A549 (cell line): ENCODE data around the gene RHBDD3. TPM values are rescaled to one million over a fixed set of nuclear protein-coding genes. Genes with fewer than 3 reads are reported as not detected.

ENCODE experiments used
- ATAC-seq, 2 experiments: fragments of 200-7000 bp in 1 of 2; fragments of >200 bp in 1 of 2; cut with Nextera tagmentation in 1 of 2; cut with Tn5 transposase in 1 of 2; 3 replicates each; pipeline versions ENCODE4 v1.8.0 to v1.9.1; 2018 to 2020; ENCODE audit warnings: mild to moderate bottlenecking in 1 of 2, moderate library complexity in 1 of 2
- CTCF ChIA-PET: fragments of 300-600 bp; sonication (Branson Sonifier 250); formaldehyde crosslinking; extraction: SDS; loops from one replicate; lab custom pipeline; 2021; ENCODE audit warnings: antibody characterized with exemption, inconsistent platforms; lab: Yijun Ruan, JAX
- POLR2A ChIA-PET: fragments of 350-600 bp; formaldehyde crosslinking; extraction: SDS; loops from one replicate; lab custom pipeline; 2021; ENCODE audit warnings: antibody characterized with exemption, inconsistent platforms; lab: Yijun Ruan, JAX
- DNase-seq, 2 experiments: peaks; one replicate each; pipeline versions ENCODE4 v3.0.0 to v3.0.0-alpha.2; 2011 to 2016; ENCODE audit warnings: low read depth in 1 of 2, low spot score in 1 of 2
- FAIRE-seq: peaks from 2 replicates; lab custom pipeline; 2011; peaks lifted over from hg19 to GRCh38; lab: Jason Lieb, UNC
- H3K27ac ChIP-seq, 2 experiments: fragments of >200 bp; sonication (Bioruptor Twin); formaldehyde crosslinking; 3 replicates each; pipeline ENCODE4 v1.5.1; 2016 to 2017
- H3K4me1 ChIP-seq: fragments of >200 bp; sonication (Bioruptor Twin); formaldehyde crosslinking; 3 replicates; pipeline ENCODE4 v1.6.1; 2016
- H3K4me2 ChIP-seq: fragments of >200 bp; sonication (Bioruptor Twin); formaldehyde crosslinking; 3 replicates; pipeline ENCODE4 v1.6.1; 2016
- H3K4me3 ChIP-seq: fragments of >200 bp; sonication (Bioruptor Twin); formaldehyde crosslinking; 3 replicates; pipeline ENCODE4 v1.5.1; 2016
- H3K9me3 ChIP-seq: fragments of >200 bp; sonication (Bioruptor Twin); formaldehyde crosslinking; 3 replicates; pipeline ENCODE4 v1.6.1; 2016
- BCL3 ChIP-seq: fragments of >200 bp; sonication (Bioruptor Twin); formaldehyde crosslinking; IDR thresholded peaks from 3 replicates; pipeline ENCODE4 v1.6.1; 2016
- CBX8 ChIP-seq: fragments of 200-600 bp; sonication (generic); IDR thresholded peaks from 2 replicates; pipeline ENCODE4 v1.6.1; 2016
- HOXA7 ChIP-seq: fragments of 250-450 bp; sonication (Bioruptor Pico); IDR thresholded peaks from 2 replicates; pipeline ENCODE4 v1.5.0; 2020; ENCODE audit warnings: mild to moderate bottlenecking, moderate library complexity
- JUN ChIP-seq, 2 experiments: fragments of >200 bp; sonication (Bioruptor Twin); formaldehyde crosslinking; IDR thresholded peaks; 2 replicates in 1 of 2; 3 replicates in 1 of 2; pipeline ENCODE4 v1.6.1; 2016 to 2017
- KDM5A ChIP-seq: fragments of 200-600 bp; sonication (generic); IDR thresholded peaks from 2 replicates; pipeline ENCODE4 v1.6.1; 2016; ENCODE audit warnings: antibody characterized with exemption, mild to moderate bottlenecking
- MYC ChIP-seq: IDR thresholded peaks from 2 replicates; pipeline ENCODE4 v1.6.1; 2012; ENCODE audit warnings: mild to moderate bottlenecking, inconsistent platforms, low read length, improper control_type of control experiment, borderline replicate concordance
- NFE2L2 ChIP-seq: fragments of 150-350 bp; conservative IDR thresholded peaks from 2 replicates; pipeline ENCODE4 v1.6.1; 2014; ENCODE audit warnings: low read length
- TFCP2L1 ChIP-seq: fragments of 250-450 bp; sonication (Bioruptor Pico); IDR thresholded peaks from 2 replicates; pipeline ENCODE4 v1.5.0; 2021; ENCODE audit warnings: mild to moderate bottlenecking
- ZNF302 ChIP-seq: fragments of 250-450 bp; sonication (Bioruptor Pico); IDR thresholded peaks from 2 replicates; pipeline ENCODE4 v1.9.0; 2021; ENCODE audit warnings: inconsistent platforms, mild to moderate bottlenecking, moderate library complexity
- WGBS: methylation state at CpG from one replicate; pipeline ENCODE4 v1.1.6; 2017; ENCODE audit errors: missing lambda C conversion rate; 5-methylcytosine and 5-hydroxymethylcytosine counted together
- polyA plus RNA-seq, 4 experiments: library from polyadenylated mRNA; depleted of rRNA in 3 of 4; stranded (reverse); fragments of >200 nt; fragmentation: RNase III in 1 of 4; extraction: RNeasy Plus Mini Kit Qiagen cat#74134 plus additional on column Dnase treatment in 1 of 4; gene quantifications; 2 replicates in 3 of 4; 3 replicates in 1 of 4; pipeline ENCODE4 v1.2.3, GENCODE V29; 2011 to 2017
- TF ChIP-seq, protein P1 (sequence below): fragments of >200 bp; sonication (Bioruptor Twin); formaldehyde crosslinking; IDR thresholded peaks from 3 replicates; pipeline ENCODE4 v1.5.1; 2016
- TF ChIP-seq, protein P2 (sequence below): fragments of 450-650 bp; IDR thresholded peaks from 2 replicates; pipeline ENCODE4 v1.6.1; 2014; ENCODE audit warnings: antibody characterized with exemption
- TF ChIP-seq, protein P3 (sequence below): fragments of 200-600 bp; sonication (generic); IDR thresholded peaks from 2 replicates; pipeline ENCODE4 v1.6.1; 2016; ENCODE audit warnings: antibody characterized with exemption, mild to moderate bottlenecking, moderate library complexity

The RHBDD3 gene
- polyA plus RNA-seq, 2 of the 4 experiments (the other 2 are of a cell fraction) = 10.2 to 20.8 TPM

DNA sequence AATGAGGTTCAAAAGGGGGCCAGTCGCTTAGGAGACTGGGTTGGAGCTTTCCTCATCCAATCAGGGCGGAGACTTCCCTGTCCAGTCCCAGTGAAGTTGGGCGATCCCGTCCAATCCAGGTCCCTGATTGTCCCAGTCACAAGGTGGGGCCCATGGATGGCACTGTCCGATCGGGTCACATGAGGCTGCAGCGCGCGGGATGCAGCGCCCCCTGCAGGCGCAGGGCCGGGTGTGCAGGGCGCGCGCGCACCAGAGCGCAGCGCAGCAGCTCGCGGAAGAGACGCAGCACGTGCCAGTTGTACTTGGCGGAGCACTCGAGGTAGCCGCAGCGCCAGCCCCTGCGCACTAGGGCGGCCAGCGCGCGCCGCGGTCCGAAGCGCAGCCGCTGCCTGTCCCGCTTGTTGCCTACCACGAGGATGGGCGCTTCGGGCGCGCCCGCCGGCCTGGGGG is 45.4 kb upstream of the RHBDD3 start:
- H3K4me1 ChIP-seq = peaks cover 40% of the 10 kb centered on the region
- 67% methylated on average over 25 of the region's 44 CpGs for WGBS
- no peak overlapping the region for H3K27ac ChIP-seq
- TF ChIP-seq, protein P1, sequence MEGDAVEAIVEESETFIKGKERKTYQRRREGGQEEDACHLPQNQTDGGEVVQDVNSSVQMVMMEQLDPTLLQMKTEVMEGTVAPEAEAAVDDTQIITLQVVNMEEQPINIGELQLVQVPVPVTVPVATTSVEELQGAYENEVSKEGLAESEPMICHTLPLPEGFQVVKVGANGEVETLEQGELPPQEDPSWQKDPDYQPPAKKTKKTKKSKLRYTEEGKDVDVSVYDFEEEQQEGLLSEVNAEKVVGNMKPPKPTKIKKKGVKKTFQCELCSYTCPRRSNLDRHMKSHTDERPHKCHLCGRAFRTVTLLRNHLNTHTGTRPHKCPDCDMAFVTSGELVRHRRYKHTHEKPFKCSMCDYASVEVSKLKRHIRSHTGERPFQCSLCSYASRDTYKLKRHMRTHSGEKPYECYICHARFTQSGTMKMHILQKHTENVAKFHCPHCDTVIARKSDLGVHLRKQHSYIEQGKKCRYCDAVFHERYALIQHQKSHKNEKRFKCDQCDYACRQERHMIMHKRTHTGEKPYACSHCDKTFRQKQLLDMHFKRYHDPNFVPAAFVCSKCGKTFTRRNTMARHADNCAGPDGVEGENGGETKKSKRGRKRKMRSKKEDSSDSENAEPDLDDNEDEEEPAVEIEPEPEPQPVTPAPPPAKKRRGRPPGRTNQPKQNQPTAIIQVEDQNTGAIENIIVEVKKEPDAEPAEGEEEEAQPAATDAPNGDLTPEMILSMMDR = peak; percentile 28; the same call in 2 of the 3 replicates
- TF ChIP-seq, protein P2, sequence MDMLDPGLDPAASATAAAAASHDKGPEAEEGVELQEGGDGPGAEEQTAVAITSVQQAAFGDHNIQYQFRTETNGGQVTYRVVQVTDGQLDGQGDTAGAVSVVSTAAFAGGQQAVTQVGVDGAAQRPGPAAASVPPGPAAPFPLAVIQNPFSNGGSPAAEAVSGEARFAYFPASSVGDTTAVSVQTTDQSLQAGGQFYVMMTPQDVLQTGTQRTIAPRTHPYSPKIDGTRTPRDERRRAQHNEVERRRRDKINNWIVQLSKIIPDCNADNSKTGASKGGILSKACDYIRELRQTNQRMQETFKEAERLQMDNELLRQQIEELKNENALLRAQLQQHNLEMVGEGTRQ = peak; percentile 31; the same call in 1 of the 2 replicates
- TF ChIP-seq CBX8 = no peak
- DNase-seq = peak in 1 of 2 experiments; percentile 70
- ATAC-seq = peak in 1 of 2 experiments; percentile 8; a peak in 3 of 6 replicates
- no peak overlapping the region for H3K4me3 ChIP-seq
- POLR2A ChIA-PET = no interaction called here
- H3K9me3 ChIP-seq = no peaks in the 10 kb centered on the region
- FAIRE-seq = no peak
- CTCF ChIA-PET = interaction anchor here (0.6 to 2.9 kb wide), 11 partner anchors 8 to 46 kb away, joined by 3 to 13 read pairs (median 4); no protein-coding TSS in a partner anchor
- H3K4me2 ChIP-seq = no peak overlapping the region

GRCh38 chr22:29312218-29313125 is 44.7 kb upstream of the RHBDD3 start:
- ATAC-seq = no peak
- FAIRE-seq = no peak
- Histone ChIP-seq H3K9me3 (no peaks in the 10 kb centered on the region), H3K27ac (no peak overlapping the region), H3K4me3 (no peak overlapping the region), H3K4me2 (no peak overlapping the region), H3K4me1 (peaks cover 46% of the 10 kb centered on the region)
- ChIA-PET POLR2A (no interaction called here), CTCF (interaction anchor here (0.6 to 2.9 kb wide), 8 partner anchors 8 to 47 kb away, joined by 3 to 13 read pairs (median 4); no protein-coding TSS in a partner anchor)
- WGBS = 94% methylated on average over 22 of the region's 25 CpGs
- no peak for DNase-seq
- TF ChIP-seq KDM5A (no peak), MYC (no peak), TFCP2L1 (CRISPR knock-in tag) (no peak), JUN (IDR thresholded peaks at IDR 0.05) (no peak), NFE2L2 (no peak), ZNF302 (no peak), BCL3 (no peak), HOXA7 (CRISPR knock-in tag) (no peak)
- TF ChIP-seq, protein P3, sequence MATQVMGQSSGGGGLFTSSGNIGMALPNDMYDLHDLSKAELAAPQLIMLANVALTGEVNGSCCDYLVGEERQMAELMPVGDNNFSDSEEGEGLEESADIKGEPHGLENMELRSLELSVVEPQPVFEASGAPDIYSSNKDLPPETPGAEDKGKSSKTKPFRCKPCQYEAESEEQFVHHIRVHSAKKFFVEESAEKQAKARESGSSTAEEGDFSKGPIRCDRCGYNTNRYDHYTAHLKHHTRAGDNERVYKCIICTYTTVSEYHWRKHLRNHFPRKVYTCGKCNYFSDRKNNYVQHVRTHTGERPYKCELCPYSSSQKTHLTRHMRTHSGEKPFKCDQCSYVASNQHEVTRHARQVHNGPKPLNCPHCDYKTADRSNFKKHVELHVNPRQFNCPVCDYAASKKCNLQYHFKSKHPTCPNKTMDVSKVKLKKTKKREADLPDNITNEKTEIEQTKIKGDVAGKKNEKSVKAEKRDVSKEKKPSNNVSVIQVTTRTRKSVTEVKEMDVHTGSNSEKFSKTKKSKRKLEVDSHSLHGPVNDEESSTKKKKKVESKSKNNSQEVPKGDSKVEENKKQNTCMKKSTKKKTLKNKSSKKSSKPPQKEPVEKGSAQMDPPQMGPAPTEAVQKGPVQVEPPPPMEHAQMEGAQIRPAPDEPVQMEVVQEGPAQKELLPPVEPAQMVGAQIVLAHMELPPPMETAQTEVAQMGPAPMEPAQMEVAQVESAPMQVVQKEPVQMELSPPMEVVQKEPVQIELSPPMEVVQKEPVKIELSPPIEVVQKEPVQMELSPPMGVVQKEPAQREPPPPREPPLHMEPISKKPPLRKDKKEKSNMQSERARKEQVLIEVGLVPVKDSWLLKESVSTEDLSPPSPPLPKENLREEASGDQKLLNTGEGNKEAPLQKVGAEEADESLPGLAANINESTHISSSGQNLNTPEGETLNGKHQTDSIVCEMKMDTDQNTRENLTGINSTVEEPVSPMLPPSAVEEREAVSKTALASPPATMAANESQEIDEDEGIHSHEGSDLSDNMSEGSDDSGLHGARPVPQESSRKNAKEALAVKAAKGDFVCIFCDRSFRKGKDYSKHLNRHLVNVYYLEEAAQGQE = no peak
